Upper lobe of left lung (tissue), 6 donors: Measurements from ENCODE around the gene PDE4B. TPM values are rescaled to one million over a fixed set of nuclear protein-coding genes. Genes with fewer than 3 reads are reported as not detected.

ENCODE experiments used
- ATAC-seq, 2 donors: fragments of 200-7000 bp; cut with Tn5 transposase; one replicate each; pipeline ENCODE4 v1.9.1; 2022; ENCODE audit warnings: mild to moderate bottlenecking in 2 of 2, moderate library complexity in 2 of 2; ENCODE audit not compliant: low FRiP score in 2 of 2
- DNase-seq, 2 donors: peaks; one replicate each; pipeline ENCODE4 v3.0.0-alpha.2; 2019 to 2020
- H3K27ac ChIP-seq, 4 donors: fragments of 200-600 bp; sonication (generic); one replicate each; pipeline ENCODE4 v1.5.1; 2016 to 2019
- H3K27me3 ChIP-seq, 4 donors: fragments of 200-600 bp; sonication (generic); one replicate each; pipeline ENCODE4 v1.5.1; 2017 to 2019
- H3K36me3 ChIP-seq, 4 donors: fragments of 200-600 bp; sonication (generic); one replicate each; pipeline ENCODE4 v1.5.1; 2016 to 2019
- H3K4me1 ChIP-seq, 4 donors: fragments of 200-600 bp; sonication (generic); one replicate each; pipeline ENCODE4 v1.5.1; 2018 to 2019
- H3K4me3 ChIP-seq, 4 donors: fragments of 200-600 bp; sonication (generic); one replicate each; pipeline ENCODE4 v1.5.1; 2017 to 2019; ENCODE audit warnings: mild to moderate bottlenecking in 2 of 4, moderate library complexity in 1 of 4
- H3K9me3 ChIP-seq, 4 donors: fragments of 200-600 bp; sonication (generic); one replicate each; pipeline ENCODE4 v1.5.1; 2018 to 2019
- CTCF ChIP-seq, 6 experiments: fragments of 450-650 bp in 4 of 6; fragments of 200-600 bp in 2 of 6; sonication (generic) in 2 of 6; IDR thresholded peaks; one replicate each; pipeline ENCODE4 v1.5.1; 2016 to 2019; ENCODE audit warnings: antibody characterized with exemption in 6 of 6
- EP300 ChIP-seq, 4 donors: sonication (generic); formaldehyde crosslinking; IDR thresholded peaks; one replicate each; pipeline ENCODE4 v1.5.1; 2017; ENCODE audit warnings: antibody characterized with exemption in 4 of 4, control low read depth in 2 of 4
- POLR2A ChIP-seq, 4 donors: fragments of 450-650 bp; IDR thresholded peaks; one replicate each; pipeline ENCODE4 v1.5.1; 2016 to 2017; ENCODE audit warnings: antibody characterized with exemption in 4 of 4, mild to moderate bottlenecking in 2 of 4
- POLR2AphosphoS5 ChIP-seq, 2 donors: sonication (generic); formaldehyde crosslinking; IDR thresholded peaks; one replicate each; pipeline ENCODE4 v1.5.1; 2017; ENCODE audit warnings: antibody characterized with exemption in 2 of 2
- WGBS, 2 donors: methylation state at CpG; one replicate each; pipeline ENCODE4 v1.1.5; 2017 to 2018; 5-methylcytosine and 5-hydroxymethylcytosine counted together
- total RNA-seq, 6 donors: library from RNA; depleted of rRNA in 4 of 6; stranded (reverse); fragments of >200 nt in 4 of 6; gene quantifications; one replicate each; pipeline versions ENCODE4 v1.1.0 to v1.2.1, GENCODE V29; 2016 to 2021
- donor health status: DM: no; HTN: no; CAD: no; lungs with moderate emphysema.
- donor health status: DM: no; HTN: yes; CAD: no; lungs with severe emphysema.

Gene PDE4B
- total RNA-seq, 6 donors from 2014 or later = 8.1 to 61.6 (median 15.9) TPM

GRCh38 chr1:66303646-66304045 is 511.0 kb downstream of the PDE4B start:
- H3K36me3 ChIP-seq = no peaks in the 10 kb centered on the region
- DNase-seq (no peak), ATAC-seq (no peak)
- H3K9me3 ChIP-seq = no peaks in the 10 kb centered on the region
- no peak for TF ChIP-seq POLR2A (IDR thresholded peaks at IDR 0.05)
- no peak for TF ChIP-seq POLR2AphosphoS5 (IDR thresholded peaks at IDR 0.05)
- no peak for TF ChIP-seq EP300 (IDR thresholded peaks at IDR 0.05)
- no peak for TF ChIP-seq CTCF (IDR thresholded peaks at IDR 0.05)
- H3K4me3 ChIP-seq = no peak overlapping the region
- H3K27me3 ChIP-seq = no peaks in the 10 kb centered on the region
- no peak overlapping the region for H3K27ac ChIP-seq
- peaks cover 5 to 21% (median 8%) of the 10 kb centered on the region in 4 donors for H3K4me1 ChIP-seq
- WGBS, 2 donors = 95 to 98% methylated on average over 2 of the region's 2 CpGs

GRCh38 chr1:66304128-66304527 is 511.4 kb downstream of the PDE4B start:
- DNase-seq (no peak), ATAC-seq (no peak)
- H3K27ac ChIP-seq = no peak overlapping the region
- 89 to 93% methylated on average over 2 of the region's 2 CpGs for WGBS, 2 donors
- TF ChIP-seq POLR2AphosphoS5 (IDR thresholded peaks at IDR 0.05) (no peak), EP300 (IDR thresholded peaks at IDR 0.05) (no peak), CTCF (IDR thresholded peaks at IDR 0.05) (no peak), POLR2A (IDR thresholded peaks at IDR 0.05) (no peak)
- peaks cover 5 to 21% (median 8%) of the 10 kb centered on the region in 4 donors for H3K4me1 ChIP-seq
- no peaks in the 10 kb centered on the region for H3K9me3 ChIP-seq
- no peaks in the 10 kb centered on the region for H3K27me3 ChIP-seq
- H3K4me3 ChIP-seq = no peak overlapping the region
- no peaks in the 10 kb centered on the region for H3K36me3 ChIP-seq

GRCh38 chr1:66305927-66306326 is 513.2 kb downstream of the PDE4B start:
- H3K9me3 ChIP-seq = no peaks in the 10 kb centered on the region
- no peak overlapping the region for H3K27ac ChIP-seq
- H3K4me3 ChIP-seq = no peak overlapping the region
- no peaks in the 10 kb centered on the region for H3K27me3 ChIP-seq
- TF ChIP-seq CTCF (IDR thresholded peaks at IDR 0.05) (no peak), EP300 (IDR thresholded peaks at IDR 0.05) (no peak), POLR2AphosphoS5 (IDR thresholded peaks at IDR 0.05) (no peak), POLR2A (IDR thresholded peaks at IDR 0.05) (no peak)
- ATAC-seq (no peak), DNase-seq (no peak)
- H3K36me3 ChIP-seq = no peaks in the 10 kb centered on the region
- peaks cover under 1 to 13% (median 2%) of the 10 kb centered on the region in 4 donors for H3K4me1 ChIP-seq
- WGBS, 2 donors = 96 to 98% methylated on average over 4 of the region's 4 CpGs

DNA sequence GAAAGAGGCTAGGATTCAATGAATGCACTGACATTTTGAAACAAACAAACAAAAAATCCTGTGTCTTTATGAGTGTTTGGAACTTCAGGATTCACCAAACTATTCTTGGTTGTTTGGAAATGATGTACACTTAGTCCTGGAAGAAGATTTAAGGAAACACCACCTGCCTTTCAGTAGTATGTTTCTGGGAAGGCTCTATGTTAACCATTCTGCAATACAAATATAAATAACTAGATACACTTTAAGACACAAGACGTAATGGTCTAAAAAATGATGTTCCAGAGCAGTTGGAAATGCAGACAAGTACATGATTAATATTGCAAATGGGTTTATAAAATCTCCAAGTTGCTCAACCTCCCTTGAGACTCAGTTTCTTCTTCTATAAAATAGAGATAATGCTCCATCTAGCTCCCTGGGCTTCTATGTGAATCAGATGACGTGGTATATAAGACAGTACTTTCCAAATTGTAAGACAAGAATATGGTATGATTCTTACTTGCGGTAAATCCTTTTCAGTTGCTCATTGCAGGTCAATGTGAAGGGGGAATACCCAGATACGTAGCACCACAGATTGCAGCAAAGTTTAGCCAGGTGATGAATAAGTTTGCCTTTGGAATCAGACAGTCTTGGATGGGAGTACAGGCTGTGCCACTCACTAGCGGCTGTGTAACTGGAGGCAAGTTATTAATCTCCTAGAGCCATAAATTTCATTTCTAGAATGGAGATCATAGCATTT is 516.5 kb downstream of the PDE4B start:
- no peak for TF ChIP-seq EP300 (IDR thresholded peaks at IDR 0.05)
- TF ChIP-seq CTCF (IDR thresholded peaks at IDR 0.05) = no peak
- no peak for TF ChIP-seq POLR2AphosphoS5 (IDR thresholded peaks at IDR 0.05)
- no peak for TF ChIP-seq POLR2A (IDR thresholded peaks at IDR 0.05)
- no peak overlapping the region for H3K4me3 ChIP-seq
- ATAC-seq = no peak
- H3K9me3 ChIP-seq = no peaks in the 10 kb centered on the region
- H3K4me1 ChIP-seq = no peaks in the 10 kb centered on the region
- H3K27me3 ChIP-seq = no peaks in the 10 kb centered on the region
- 96% methylated on average over 5 of the region's 5 CpGs for WGBS, 2 donors
- no peak for DNase-seq
- no peaks in the 10 kb centered on the region for H3K36me3 ChIP-seq
- no peak overlapping the region for H3K27ac ChIP-seq

GRCh38 chr1:66311092-66311491 is 518.4 kb downstream of the PDE4B start:
- 73 to 80% methylated on average over 4 of the region's 4 CpGs for WGBS, 2 donors
- Histone ChIP-seq H3K36me3 (no peaks in the 10 kb centered on the region), H3K27ac (no peak overlapping the region), H3K4me3 (no peak overlapping the region), H3K4me1 (peaks cover 0 to 3% (median 0%) of the 10 kb centered on the region in 4 donors), H3K27me3 (no peaks in the 10 kb centered on the region), H3K9me3 (no peaks in the 10 kb centered on the region)
- TF ChIP-seq POLR2A (IDR thresholded peaks at IDR 0.05) = no peak
- no peak for TF ChIP-seq CTCF (IDR thresholded peaks at IDR 0.05)
- no peak for TF ChIP-seq EP300 (IDR thresholded peaks at IDR 0.05)
- no peak for TF ChIP-seq POLR2AphosphoS5 (IDR thresholded peaks at IDR 0.05)
- DNase-seq = no peak
- ATAC-seq = no peak
